Loucy (cell line): ENCODE data around the gene ADAM23.

Source experiments
- H2AFZ ChIP-seq: fragments of 200-600 bp; sonication (generic); 2 replicates; pipeline ENCODE4 v1.6.0; 2016; ENCODE audit warnings: antibody characterized with exemption, mild to moderate bottlenecking, low read length, moderate library complexity
- H3F3A ChIP-seq: fragments of 200-600 bp; 2 replicates; pipeline ENCODE4 v1.6.0; 2016; ENCODE audit warnings: antibody characterized with exemption, low read depth, mild to moderate bottlenecking
- H3K27me3 ChIP-seq: fragments of 200-600 bp; sonication (generic); 2 replicates; pipeline ENCODE4 v1.6.1; 2014; ENCODE audit warnings: low read length, mild to moderate bottlenecking; ENCODE audit not compliant: insufficient read depth, poor library complexity, severe bottlenecking
- H3K36me3 ChIP-seq: fragments of 200-600 bp; sonication (generic); 2 replicates; pipeline ENCODE4 v1.6.1; 2016; ENCODE audit warnings: low read length; ENCODE audit not compliant: insufficient read depth
- H3K4me1 ChIP-seq: fragments of 200-600 bp; sonication (generic); 2 replicates; pipeline ENCODE4 v1.5.1; 2014; ENCODE audit warnings: low read length, mild to moderate bottlenecking; ENCODE audit not compliant: insufficient read depth, poor library complexity, severe bottlenecking
- H3K4me2 ChIP-seq: fragments of 200-600 bp; sonication (generic); 2 replicates; pipeline ENCODE4 v1.6.0; 2014; ENCODE audit warnings: antibody characterized with exemption, low read length, low read depth, mild to moderate bottlenecking; ENCODE audit not compliant: poor library complexity, severe bottlenecking
- H3K4me3 ChIP-seq: fragments of 200-600 bp; sonication (generic); 2 replicates; pipeline ENCODE4 v1.5.1; 2014; ENCODE audit warnings: low read length, mild to moderate bottlenecking, mixed read lengths; ENCODE audit not compliant: poor library complexity, severe bottlenecking
- H3K79me2 ChIP-seq: fragments of 200-600 bp; sonication (generic); 2 replicates; pipeline ENCODE4 v1.6.1; 2014; ENCODE audit warnings: low read length; ENCODE audit not compliant: insufficient read depth
- H3K9ac ChIP-seq: fragments of 200-600 bp; sonication (generic); 2 replicates; pipeline ENCODE4 v1.6.0; 2014; ENCODE audit warnings: mild to moderate bottlenecking, low read depth, low read length, moderate library complexity; ENCODE audit not compliant: poor library complexity, severe bottlenecking
- H3K9me2 ChIP-seq: fragments of 200-600 bp; sonication (generic); replicated peaks from 2 replicates; pipeline ENCODE4 v1.6.1; 2016; ENCODE audit warnings: low read depth, low read length, mixed read lengths
- H3K9me3 ChIP-seq: fragments of 200-600 bp; sonication (generic); 2 replicates; pipeline ENCODE4 v1.6.1; 2014; ENCODE audit warnings: mild to moderate bottlenecking, antibody characterized with exemption, low read length, low read depth; ENCODE audit not compliant: insufficient read depth
- H4K20me1 ChIP-seq: fragments of 200-600 bp; sonication (generic); 2 replicates; pipeline ENCODE4 v1.6.0; 2014; ENCODE audit warnings: antibody characterized with exemption, low read length, mild to moderate bottlenecking; ENCODE audit not compliant: insufficient read depth, poor library complexity, severe bottlenecking
- CTCF ChIP-seq: fragments of 200-600 bp; sonication (generic); conservative IDR thresholded peaks from 2 replicates; pipeline ENCODE4 v1.5.1; 2014; ENCODE audit warnings: mild to moderate bottlenecking, antibody characterized with exemption, low read length
- EZH2phosphoT487 ChIP-seq: fragments of 200-600 bp; IDR thresholded peaks from 2 replicates; pipeline ENCODE4 v1.6.1; 2018; ENCODE audit warnings: antibody characterized with exemption, mild to moderate bottlenecking, moderate library complexity, borderline replicate concordance

Gene ADAM23

GRCh38 chr2:206433686-206434085 lies 9.6 kb upstream of the ADAM23 start:
- Histone ChIP-seq H3K4me3 (no peak overlapping the region), H3F3A (no peaks in the 10 kb centered on the region), H3K9me2 (no peaks in the 10 kb centered on the region), H4K20me1 (no peaks in the 10 kb centered on the region), H3K4me1 (no peaks in the 10 kb centered on the region), H3K4me2 (no peak overlapping the region), H3K9me3 (no peaks in the 10 kb centered on the region), H3K27me3 (peaks cover 5% of the 10 kb centered on the region), H2AFZ (no peak overlapping the region), H3K79me2 (no peaks in the 10 kb centered on the region), H3K9ac (no peak overlapping the region), H3K36me3 (no peaks in the 10 kb centered on the region)
- no peak for TF ChIP-seq EZH2phosphoT487

DNA sequence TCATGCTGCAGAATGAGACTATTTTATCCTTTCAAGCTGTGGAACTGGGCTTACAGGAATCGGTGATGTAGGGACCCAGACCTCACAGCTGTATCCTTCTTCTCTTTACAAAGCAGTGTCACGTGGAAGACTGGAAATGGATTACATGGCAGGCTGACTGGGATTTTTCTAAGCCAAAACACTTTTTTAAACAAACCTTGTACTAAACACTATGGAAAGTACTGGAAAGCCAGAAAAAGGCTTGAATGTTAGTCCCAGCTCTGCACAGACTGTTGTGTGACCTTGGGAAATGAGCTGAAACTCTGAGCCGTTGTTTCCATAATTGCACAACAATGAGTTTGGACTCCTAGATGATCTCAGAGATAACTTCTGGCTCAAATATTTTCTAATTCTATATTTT lies 7.6 kb upstream of the ADAM23 start:
- Histone ChIP-seq H2AFZ (no peak overlapping the region), H3K9me3 (no peaks in the 10 kb centered on the region), H3K36me3 (no peaks in the 10 kb centered on the region), H3F3A (no peaks in the 10 kb centered on the region), H3K9ac (no peak overlapping the region), H3K4me2 (no peak overlapping the region), H3K9me2 (no peaks in the 10 kb centered on the region), H3K27me3 (peaks cover 5% of the 10 kb centered on the region), H3K4me3 (no peak overlapping the region), H3K4me1 (no peaks in the 10 kb centered on the region), H4K20me1 (no peaks in the 10 kb centered on the region), H3K79me2 (no peaks in the 10 kb centered on the region)
- no peak for TF ChIP-seq CTCF
- no peak for TF ChIP-seq EZH2phosphoT487

GRCh38 chr2:206438196-206438724 lies 5.1 kb upstream of the ADAM23 start:
- TF ChIP-seq EZH2phosphoT487 (no peak), CTCF (no peak)
- Histone ChIP-seq H2AFZ (no peak overlapping the region), H3K27me3 (peaks cover 5% of the 10 kb centered on the region), H3K9me3 (no peaks in the 10 kb centered on the region), H4K20me1 (no peaks in the 10 kb centered on the region), H3F3A (no peaks in the 10 kb centered on the region), H3K4me1 (no peaks in the 10 kb centered on the region), H3K36me3 (no peaks in the 10 kb centered on the region), H3K9ac (no peak overlapping the region), H3K79me2 (no peaks in the 10 kb centered on the region), H3K9me2 (no peaks in the 10 kb centered on the region), H3K4me2 (no peak overlapping the region), H3K4me3 (no peak overlapping the region)

GRCh38 chr2:206442474-206442832 lies 879 bp upstream of the ADAM23 start:
- Histone ChIP-seq H4K20me1 (no peaks in the 10 kb centered on the region), H3K36me3 (no peaks in the 10 kb centered on the region), H3K4me2 (no peak overlapping the region), H3K79me2 (no peaks in the 10 kb centered on the region), H3K4me3 (no peak overlapping the region), H2AFZ (no peak overlapping the region), H3K4me1 (no peaks in the 10 kb centered on the region), H3K9me2 (no peaks in the 10 kb centered on the region), H3K9me3 (no peaks in the 10 kb centered on the region), H3K27me3 (no peaks in the 10 kb centered on the region), H3F3A (no peaks in the 10 kb centered on the region), H3K9ac (no peak overlapping the region)
- no peak for TF ChIP-seq CTCF
- TF ChIP-seq EZH2phosphoT487, result no peak
